GM23338 (cell line): ENCODE results near the gene NUBPL. TPM values are rescaled to one million over a fixed set of nuclear protein-coding genes. Genes with fewer than 3 reads are reported as not detected.

Source experiments
- ATAC-seq: fragments of 200-7000 bp; cut with Tn5 transposase; 3 replicates; pipeline ENCODE4 v1.9.1; 2020
- DNase-seq: peaks from one replicate; pipeline ENCODE4 v3.0.0-alpha.2; 2015; ENCODE audit warnings: low spot score
- H2AFZ ChIP-seq: fragments of 200-600 bp; sonication (generic); 2 replicates; pipeline ENCODE4 v1.8.0; 2016; ENCODE audit warnings: antibody characterized with exemption, mild to moderate bottlenecking, moderate library complexity
- H3F3A ChIP-seq: fragments of 200-600 bp; sonication (generic); replicated peaks from 2 replicates; pipeline ENCODE4 v1.8.0; 2017; ENCODE audit warnings: antibody characterized with exemption, mixed run types, low read depth
- H3K27ac ChIP-seq: fragments of 200-600 bp; sonication (generic); 2 replicates; pipeline ENCODE4 v1.6.1; 2016; ENCODE audit warnings: low read depth
- H3K27me3 ChIP-seq: fragments of 200-600 bp; sonication (generic); 2 replicates; pipeline ENCODE4 v1.8.0; 2016; ENCODE audit warnings: mild to moderate bottlenecking, mixed run types, moderate library complexity; ENCODE audit not compliant: insufficient read depth
- H3K36me3 ChIP-seq: fragments of 200-600 bp; sonication (generic); 2 replicates; pipeline ENCODE4 v1.8.0; 2016; ENCODE audit warnings: mild to moderate bottlenecking; ENCODE audit not compliant: insufficient read depth
- H3K4me1 ChIP-seq: fragments of 200-600 bp; sonication (generic); 2 replicates; pipeline ENCODE4 v1.8.0; 2016; ENCODE audit warnings: mild to moderate bottlenecking, moderate library complexity; ENCODE audit not compliant: insufficient read depth
- H3K4me2 ChIP-seq: fragments of 200-600 bp; sonication (generic); 2 replicates; pipeline ENCODE4 v1.7.1; 2017; ENCODE audit warnings: mixed run types
- H3K4me3 ChIP-seq: fragments of 200-600 bp; sonication (generic); 2 replicates; pipeline ENCODE4 v1.6.1; 2016; ENCODE audit warnings: mixed run types
- H3K79me2 ChIP-seq: fragments of 200-600 bp; sonication (generic); replicated peaks from 2 replicates; pipeline ENCODE4 v1.8.0; 2017; ENCODE audit warnings: mild to moderate bottlenecking; ENCODE audit not compliant: insufficient read depth
- H3K9me2 ChIP-seq: fragments of 200-600 bp; sonication (generic); 2 replicates; pipeline ENCODE4 v1.8.0; 2017; ENCODE audit not compliant: insufficient read depth
- H4K20me1 ChIP-seq: fragments of 200-600 bp; sonication (generic); replicated peaks from 2 replicates; pipeline ENCODE4 v1.8.0; 2017; ENCODE audit warnings: mild to moderate bottlenecking; ENCODE audit not compliant: insufficient read depth
- H3K27ac Mint-ChIP-seq: 2 replicates; pipeline ENCODE4 v1.8.0; 2020; ENCODE audit warnings: inconsistent platforms, mild to moderate bottlenecking, moderate library complexity, mixed read lengths
- H3K27me3 Mint-ChIP-seq: 3 replicates; pipeline ENCODE4 v1.8.0; 2022; ENCODE audit warnings: low read depth, mild to moderate bottlenecking, moderate library complexity, mixed read lengths, inconsistent platforms; ENCODE audit not compliant: insufficient read depth, poor library complexity
- H3K36me3 Mint-ChIP-seq: 3 replicates; pipeline ENCODE4 v1.8.0; 2021; ENCODE audit warnings: low read depth, mild to moderate bottlenecking, inconsistent platforms, moderate library complexity, mixed read lengths
- H3K4me1 Mint-ChIP-seq: 3 replicates; pipeline ENCODE4 v1.8.0; 2020; ENCODE audit warnings: mild to moderate bottlenecking, inconsistent platforms, mixed read lengths
- H3K4me3 Mint-ChIP-seq: 3 replicates; pipeline ENCODE4 v1.8.0; 2021; ENCODE audit warnings: moderate library complexity, mild to moderate bottlenecking, inconsistent platforms, mixed read lengths
- H3K9me3 Mint-ChIP-seq: 3 replicates; pipeline ENCODE4 v1.8.0; 2020; ENCODE audit warnings: moderate library complexity, mild to moderate bottlenecking, inconsistent platforms, mixed read lengths
- CREB1 ChIP-seq: fragments of 250-450 bp; sonication (Bioruptor Pico); IDR thresholded peaks from 2 replicates; pipeline ENCODE4 v1.5.0; 2020; ENCODE audit warnings: low read depth, mild to moderate bottlenecking, moderate library complexity
- CTCF ChIP-seq, 2 experiments: fragments of 200-600 bp in 1 of 2; sonication (generic) in 1 of 2; conservative IDR thresholded peaks; 2 replicates each; pipeline versions ENCODE4 v1.5.1 to v1.6.1; 2016 to 2017; ENCODE audit warnings: antibody characterized with exemption in 2 of 2, low read depth in 2 of 2, mild to moderate bottlenecking in 2 of 2, moderate library complexity in 1 of 2
- ETS1 ChIP-seq: IDR thresholded peaks from 2 replicates; pipeline ENCODE4 v1.6.1; 2016; ENCODE audit warnings: antibody characterized with exemption
- EZH2 ChIP-seq: fragments of 200-600 bp; sonication (generic); IDR thresholded peaks from one replicate; pipeline ENCODE4 v1.8.0; 2017; ENCODE audit warnings: antibody characterized with exemption, mild to moderate bottlenecking, low read depth; ENCODE audit not compliant: unreplicated experiment
- EZH2phosphoT487 ChIP-seq: fragments of 200-600 bp; sonication (generic); IDR thresholded peaks from one replicate; pipeline ENCODE4 v1.8.1; 2018; ENCODE audit warnings: antibody characterized with exemption; ENCODE audit not compliant: unreplicated experiment
- JUNB ChIP-seq: IDR thresholded peaks from one replicate; pipeline ENCODE4 v1.6.1; 2016; ENCODE audit warnings: antibody characterized with exemption; ENCODE audit not compliant: unreplicated experiment
- NANOG ChIP-seq: IDR thresholded peaks from 2 replicates; pipeline ENCODE4 v1.6.1; 2016; ENCODE audit warnings: antibody characterized with exemption, borderline replicate concordance
- STAT1 ChIP-seq: IDR thresholded peaks from one replicate; pipeline ENCODE4 v1.6.1; 2016; ENCODE audit warnings: antibody characterized with exemption; ENCODE audit not compliant: unreplicated experiment
- ZNF114 ChIP-seq: fragments of 250-450 bp; sonication (Bioruptor Pico); IDR thresholded peaks from 2 replicates; pipeline ENCODE4 v1.5.0; 2020; ENCODE audit warnings: mild to moderate bottlenecking, moderate library complexity
- ZNF331 ChIP-seq: fragments of 250-450 bp; sonication (Bioruptor Pico); IDR thresholded peaks from 2 replicates; pipeline ENCODE4 v1.5.0; 2020; ENCODE audit warnings: low read depth, mild to moderate bottlenecking, moderate library complexity
- ZNF462 ChIP-seq: fragments of 250-450 bp; sonication (Bioruptor Pico); IDR thresholded peaks from 2 replicates; pipeline ENCODE4 v1.5.0; 2020; ENCODE audit warnings: mild to moderate bottlenecking, moderate library complexity
- polyA plus RNA-seq: library from polyadenylated mRNA; unstranded; fragments of >200 nt; fragmentation: Nextera tagmentation; extraction: Ambion mirVana; gene quantifications from 2 replicates; pipeline ENCODE4 v1.2.1, GENCODE V29; 2016
- total RNA-seq: library from RNA; depleted of rRNA; stranded (reverse); fragments of >200 nt; shearing (Covaris generic); gene quantifications from 2 replicates; pipeline ENCODE4 v1.2.3, GENCODE V29; 2014

The NUBPL gene
- total and polyA plus RNA-seq, 2 experiments from 2014 or later, result 6.1 to 20.7 TPM

DNA sequence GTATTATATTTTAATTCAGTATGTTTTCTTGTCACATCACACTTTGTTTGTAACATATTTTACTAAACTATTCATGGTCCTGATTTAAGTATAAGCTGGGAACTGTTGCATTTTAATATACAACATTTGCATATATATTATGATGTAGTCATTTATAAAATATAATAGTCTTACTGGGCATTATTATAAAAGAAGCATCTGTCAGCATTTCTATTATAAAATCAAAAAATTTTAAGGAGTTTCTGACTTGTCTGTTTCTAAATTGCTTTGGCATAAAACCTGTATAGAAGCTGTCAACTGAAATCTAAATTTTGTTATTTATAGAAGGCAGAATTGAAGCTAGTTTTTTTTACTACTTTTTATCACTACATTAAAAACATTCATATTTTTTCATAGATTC, 166.6 kb downstream of the NUBPL start (continued):
- no peak for TF ChIP-seq EZH2phosphoT487
- TF ChIP-seq ETS1, result no peak
- TF ChIP-seq STAT1, result no peak
- TF ChIP-seq CTCF (conservative IDR thresholded peaks at IDR 0.05; ENCODE audit: low read depth in 2 of 2), result no peak
- TF ChIP-seq EZH2, result no peak

DNA sequence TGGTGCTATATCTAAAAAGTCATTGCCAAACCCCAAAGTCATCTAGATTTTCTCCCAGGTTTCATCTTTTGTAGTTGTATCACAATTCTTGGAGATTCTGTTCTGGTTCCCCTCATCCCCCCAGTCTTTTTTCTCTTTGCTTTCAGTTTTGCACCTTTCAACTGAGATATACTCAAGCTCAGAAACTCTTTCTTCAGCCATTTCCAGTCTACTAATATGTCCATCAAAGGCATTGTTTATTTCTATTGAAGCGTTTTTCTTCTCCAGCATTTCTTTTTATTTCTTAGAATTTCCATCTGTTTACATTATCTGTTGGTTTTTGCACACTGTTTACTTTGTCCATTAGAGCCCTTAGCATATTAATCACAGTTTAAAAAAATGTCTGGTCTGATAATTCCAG, 179.5 kb downstream of the NUBPL start:
- Mint-ChIP-seq H3K36me3 (peaks cover 3% of the 10 kb centered on the region; the same call in 1 of the 3 replicates), H3K4me1 (no peaks in the 10 kb centered on the region), H3K27me3 (no peaks in the 10 kb centered on the region), H3K9me3 (peaks cover 7% of the 10 kb centered on the region), H3K4me3 (no peak overlapping the region), H3K27ac (no peak overlapping the region)
- H3K4me3 ChIP-seq, result no peak overlapping the region
- DNase-seq, result no peak
- H3K4me1 ChIP-seq, result no peaks in the 10 kb centered on the region
- H2AFZ ChIP-seq, result no peak overlapping the region
- H3K79me2 ChIP-seq, result no peaks in the 10 kb centered on the region
- H3K27ac ChIP-seq, result no peak overlapping the region
- no peaks in the 10 kb centered on the region for H3K9me2 ChIP-seq
- no peaks in the 10 kb centered on the region for H4K20me1 ChIP-seq
- no peak overlapping the region for H3K4me2 ChIP-seq
- H3F3A ChIP-seq, result no peaks in the 10 kb centered on the region
- H3K27me3 ChIP-seq, result no peaks in the 10 kb centered on the region
- TF ChIP-seq ZNF114 (CRISPR knock-in tag) (no peak), NANOG (no peak), EZH2 (no peak), ZNF462 (CRISPR knock-in tag) (no peak), CREB1 (CRISPR knock-in tag) (no peak), ZNF331 (no peak), JUNB (no peak)
- no peaks in the 10 kb centered on the region for H3K36me3 ChIP-seq
- ATAC-seq, result no peak
